HepG2 (cell line): ENCODE results near the gene RAPGEF5. TPM values are rescaled to one million over a fixed set of nuclear protein-coding genes. Genes with fewer than 3 reads are reported as not detected.

ENCODE experiments used
- ATAC-seq: fragments of 200-7000 bp; cut with Tn5 transposase; 3 replicates; pipeline ENCODE4 v1.9.1; 2020; ENCODE audit warnings: mild to moderate bottlenecking, moderate library complexity
- BruUV-seq: library from RNA; stranded (reverse); fragments of 400-500 nt; replicated peaks from 2 replicates; lab custom pipeline; 2021; lab: Mats Ljungman, UMichigan
- CTCF ChIA-PET: fragments of 300-600 bp; formaldehyde crosslinking; extraction: SDS; loops from one replicate; lab custom pipeline; 2021; ENCODE audit warnings: low total read pairs, inconsistent platforms, low intra/inter-chr PET ratio; lab: Yijun Ruan, JAX
- POLR2A ChIA-PET: fragments of 350-600 bp; sonication (Branson Sonifier 250); formaldehyde crosslinking; loops from one replicate; lab custom pipeline; 2020; ENCODE audit warnings: antibody characterized with exemption, inconsistent platforms; lab: Yijun Ruan, JAX
- DNase-seq: peaks from one replicate; pipeline ENCODE4 v3.0.0-alpha.2; 2015; ENCODE audit warnings: low spot score
- FAIRE-seq: peaks from 3 replicates; lab custom pipeline; 2011; peaks lifted over from hg19 to GRCh38; lab: Jason Lieb, UNC
- H2AFZ ChIP-seq: one replicate; pipeline ENCODE4 v1.6.1; 2011; ENCODE audit warnings: low read length, inconsistent platforms
- H3K27ac ChIP-seq: fragments of 300-600 bp; 3 replicates; pipeline ENCODE4 v1.8.0; 2011; ENCODE audit warnings: mixed run types, mild to moderate bottlenecking, mixed read lengths, low read length, inconsistent platforms; ENCODE audit not compliant: insufficient read depth; ENCODE audit errors: extremely low read length
- H3K27me3 ChIP-seq, 2 experiments: fragments of 200-600 bp in 1 of 2; 2 replicates in 1 of 2; 3 replicates in 1 of 2; pipeline versions ENCODE4 v1.6.0 to v1.8.0; 2011; ENCODE audit warnings: low read length in 2 of 2, mild to moderate bottlenecking in 2 of 2, moderate library complexity in 2 of 2, inconsistent platforms in 1 of 2; ENCODE audit not compliant: insufficient read depth in 2 of 2, control insufficient read depth in 1 of 2
- H3K36me3 ChIP-seq, 2 experiments: fragments of 200-600 bp in 1 of 2; replicated peaks in 1 of 2; 2 replicates in 1 of 2; 3 replicates in 1 of 2; pipeline versions ENCODE4 v1.5.1 to v1.8.0; 2011; ENCODE audit warnings: low read length in 2 of 2, inconsistent platforms in 1 of 2; ENCODE audit not compliant: insufficient read depth in 2 of 2, control insufficient read depth in 1 of 2
- H3K4me1 ChIP-seq: 2 replicates; pipeline ENCODE4 v1.5.1; 2012; ENCODE audit warnings: low read length, inconsistent platforms; ENCODE audit not compliant: insufficient read depth
- H3K4me2 ChIP-seq: 2 replicates; pipeline ENCODE4 v1.6.0; 2011; ENCODE audit warnings: low read depth, low read length, inconsistent platforms
- H3K4me3 ChIP-seq, 3 experiments: fragments of 200-600 bp in 1 of 3; sonication (generic), shearing (Covaris generic) in 1 of 3; replicated peaks in 1 of 3; 2 replicates each; pipeline ENCODE4 v1.5.1; 2011 to 2016; ENCODE audit warnings: low read length in 3 of 3, inconsistent platforms in 2 of 3, low read depth in 2 of 3, mild to moderate bottlenecking in 2 of 3, control low read depth in 1 of 3, mixed read lengths in 1 of 3; ENCODE audit not compliant: insufficient read depth in 1 of 3
- H3K79me2 ChIP-seq: one replicate; pipeline ENCODE4 v1.6.1; 2011; ENCODE audit warnings: low read length, inconsistent platforms; ENCODE audit not compliant: insufficient read depth
- H3K9ac ChIP-seq: 2 replicates; pipeline ENCODE4 v1.6.0; 2011; ENCODE audit warnings: mild to moderate bottlenecking, low read depth, low read length, inconsistent platforms; ENCODE audit not compliant: insufficient read depth
- H3K9me3 ChIP-seq: 2 replicates; pipeline ENCODE4 v1.5.1; 2012; ENCODE audit warnings: mild to moderate bottlenecking, low read length
- H4K20me1 ChIP-seq: 2 replicates; pipeline ENCODE4 v1.6.0; 2011; ENCODE audit warnings: inconsistent platforms, mild to moderate bottlenecking, low read length, moderate library complexity; ENCODE audit not compliant: insufficient read depth
- AGO1 ChIP-seq: fragments of 200-400 bp; formaldehyde crosslinking; IDR thresholded peaks from 2 replicates; pipeline ENCODE4 v1.6.1; 2017; ENCODE audit warnings: mild to moderate bottlenecking, low read depth, low read length, moderate library complexity; ENCODE audit not compliant: poor library complexity, severe bottlenecking
- ATF7-NPFF ChIP-seq: sonication (generic); formaldehyde crosslinking; IDR thresholded peaks from 2 replicates; pipeline ENCODE4 v1.8.1; 2023; ENCODE audit warnings: mild to moderate bottlenecking, low read depth, missing genetic modification reagents, moderate library complexity
- ATM ChIP-seq: fragments of 450-650 bp; IDR thresholded peaks from 2 replicates; pipeline ENCODE4 v1.7.1; 2017; ENCODE audit warnings: mild to moderate bottlenecking, borderline replicate concordance
- BRCA1 ChIP-seq: sonication (generic); formaldehyde crosslinking; IDR thresholded peaks from 2 replicates; pipeline ENCODE4 v1.4.0; 2020; ENCODE audit warnings: missing genetic modification reagents
- CBX1 ChIP-seq: IDR thresholded peaks from one replicate; pipeline ENCODE4 v1.6.1; 2016; ENCODE audit warnings: antibody characterized with exemption, low read depth
- DMAP1 ChIP-seq: IDR thresholded peaks from 2 replicates; pipeline ENCODE4 v1.6.1; 2016
- FOXO1 ChIP-seq: sonication (generic); formaldehyde crosslinking; IDR thresholded peaks from 2 replicates; pipeline ENCODE4 v1.4.0; 2020; ENCODE audit warnings: missing genetic modification reagents
- MAFK ChIP-seq, 2 experiments: IDR thresholded peaks in 1 of 2; conservative IDR thresholded peaks in 1 of 2; 2 replicates each; pipeline ENCODE4 v1.6.1; 2011; ENCODE audit warnings: improper control_type of control experiment in 2 of 2, low read length in 2 of 2
- MIXL1 ChIP-seq: IDR thresholded peaks from 2 replicates; pipeline ENCODE4 v1.6.1; 2016
- NFYB ChIP-seq: sonication (generic); formaldehyde crosslinking; IDR thresholded peaks from 2 replicates; pipeline ENCODE4 v1.4.0; 2020; ENCODE audit warnings: missing genetic modification reagents
- PHF20 ChIP-seq: sonication (generic); formaldehyde crosslinking; IDR thresholded peaks from 2 replicates; pipeline ENCODE4 v1.5.0; 2020; ENCODE audit warnings: mild to moderate bottlenecking, missing genetic modification reagents
- PHF5A ChIP-seq: IDR thresholded peaks from one replicate; pipeline ENCODE4 v1.6.1; 2018; ENCODE audit warnings: low read depth, missing genetic modification reagents; ENCODE audit not compliant: unreplicated experiment
- PLRG1 ChIP-seq: fragments of 450-650 bp; conservative IDR thresholded peaks from 2 replicates; pipeline ENCODE4 v1.6.1; 2016
- RBFOX2 ChIP-seq: fragments of 200-400 bp; formaldehyde crosslinking; IDR thresholded peaks from 2 replicates; pipeline ENCODE4 v1.6.1; 2017; ENCODE audit warnings: low read depth, mild to moderate bottlenecking, low read length
- SIN3A ChIP-seq: IDR thresholded peaks from 2 replicates; pipeline ENCODE4 v1.6.1; 2011; ENCODE audit warnings: low read depth, mild to moderate bottlenecking, control low read depth, low read length, borderline replicate concordance
- ZBTB7A ChIP-seq: sonication (generic); formaldehyde crosslinking; IDR thresholded peaks from 2 replicates; pipeline ENCODE4 v1.8.0; 2022; ENCODE audit warnings: mild to moderate bottlenecking, missing genetic modification reagents
- ZC3H13 ChIP-seq: sonication (generic); formaldehyde crosslinking; IDR thresholded peaks from 2 replicates; pipeline ENCODE4 v1.8.1; 2023; ENCODE audit warnings: mild to moderate bottlenecking, missing genetic modification reagents, moderate library complexity
- ZNF101 ChIP-seq: sonication (generic); formaldehyde crosslinking; IDR thresholded peaks from 2 replicates; pipeline ENCODE4 v1.4.0; 2020; ENCODE audit warnings: mild to moderate bottlenecking, low read depth, missing genetic modification reagents, borderline replicate concordance
- ZNF234 ChIP-seq: sonication (generic); formaldehyde crosslinking; conservative IDR thresholded peaks from 2 replicates; pipeline ENCODE4 v1.5.1; 2020; ENCODE audit warnings: mild to moderate bottlenecking, missing genetic modification reagents
- ZNF317 ChIP-seq: sonication (generic); formaldehyde crosslinking; IDR thresholded peaks from 2 replicates; pipeline ENCODE4 v1.5.0; 2020; ENCODE audit warnings: mild to moderate bottlenecking, missing genetic modification reagents
- ZNF326 ChIP-seq: sonication (generic); formaldehyde crosslinking; IDR thresholded peaks from 2 replicates; pipeline ENCODE4 v1.4.0; 2020; ENCODE audit warnings: missing genetic modification reagents, borderline replicate concordance
- ZNF513 ChIP-seq: sonication (generic); formaldehyde crosslinking; conservative IDR thresholded peaks from 2 replicates; pipeline ENCODE4 v1.5.0; 2020; ENCODE audit warnings: missing genetic modification reagents
- ZNF577 ChIP-seq: sonication (generic); formaldehyde crosslinking; IDR thresholded peaks from 2 replicates; pipeline ENCODE4 v1.4.0; 2020; ENCODE audit warnings: mild to moderate bottlenecking, low read depth, missing genetic modification reagents, borderline replicate concordance
- ZSCAN29 ChIP-seq: sonication (generic); formaldehyde crosslinking; conservative IDR thresholded peaks from 2 replicates; pipeline ENCODE4 v1.4.0; 2020; ENCODE audit warnings: mild to moderate bottlenecking, missing genetic modification reagents
- WGBS: methylation state at CpG from one replicate; pipeline ENCODE4 v1.1.6; 2017; ENCODE audit warnings: low lambda C conversion rate; 5-methylcytosine and 5-hydroxymethylcytosine counted together
- in situ Hi-C: cut with HindIII; loops from 2 replicates; pipeline ENCODE4 v1.10.0; 2017; ENCODE audit warnings: low pct_unique_long_range_greater_than_20kb; ENCODE audit not compliant: extremely low pct_ligation_motif_present
- intact Hi-C: fragments of 100-400 bp; cut with micrococcal nuclease; formaldehyde crosslinking; loops from one replicate; pipeline ENCODE4 v1.10.0; 2022; ENCODE audit not compliant: unreplicated experiment
- polyA plus RNA-seq, 8 experiments: library from polyadenylated mRNA; depleted of rRNA in 3 of 8; stranded (reverse) in 7 of 8; unstranded in 1 of 8; fragments of >200 nt; fragmentation: Illumina TruSeq in 4 of 8; extraction: Trizol in 4 of 8; gene quantifications; 2 replicates each; pipeline versions ENCODE4 v1.2.1 to v1.2.3, GENCODE V29; 2011 to 2016; ENCODE audit warnings: low read depth in 4 of 8, missing spikeins in 1 of 8, mixed read lengths in 1 of 8; ENCODE audit not compliant: insufficient read depth in 1 of 8
- total RNA-seq, 5 experiments: library from RNA; depleted of rRNA; stranded (reverse); fragments of >200 nt; fragmentation: Illumina TruSeq; extraction: Trizol; gene quantifications; 2 replicates each; pipeline ENCODE4 v1.2.3, GENCODE V29; 2016; ENCODE audit warnings: low read depth in 1 of 5
- TF ChIP-seq, protein P1 (sequence below): sonication (generic); formaldehyde crosslinking; IDR thresholded peaks from 2 replicates; pipeline ENCODE4 v1.5.0; 2020; ENCODE audit warnings: mild to moderate bottlenecking, missing genetic modification reagents, moderate library complexity

The RAPGEF5 gene
- total and polyA plus RNA-seq, 2 of the 13 experiments (the other 11 are each of a cell fraction or from before 2014, with no cell fraction given) = 17.1 to 23.4 TPM

GRCh38 chr7:22355620-22356009 is 1.3 kb downstream of the RAPGEF5 start:
- DNase-seq (no peak), FAIRE-seq (no peak), ATAC-seq (no peak)
- H3K79me2 ChIP-seq = peaks cover 58% of the 10 kb centered on the region
- H3K9me3 ChIP-seq = no peaks in the 10 kb centered on the region
- peaks cover 85% of the 10 kb centered on the region for H3K4me1 ChIP-seq
- H3K4me2 ChIP-seq = peak overlapping the region; percentile 89
- H3K36me3 ChIP-seq = no peaks in the 10 kb centered on the region; a peak in 1 of 5 replicates
- H3K27ac ChIP-seq = peak overlapping the region; percentile 75
- peak overlapping the region; percentile 89 for H3K9ac ChIP-seq
- ChIA-PET POLR2A (interaction anchor here (2.8 to 5.4 kb wide), 4 partner anchors 10 to 88 kb away, joined by 15 to 85 read pairs (median 22); no protein-coding TSS in a partner anchor), CTCF (no interaction called here)
- WGBS = 24% methylated on average over 5 of the region's 5 CpGs
- peaks cover 14% of the 10 kb centered on the region; the same call in 1 of the 2 replicates for H4K20me1 ChIP-seq
- H3K27me3 ChIP-seq = peaks cover 0 to 3% of the 10 kb centered on the region in 2 experiments; a peak in 1 of 5 replicates
- H2AFZ ChIP-seq = no peak overlapping the region
- H3K4me3 ChIP-seq = peak overlapping the region; percentile 85 to 93 (median 88)
- intact Hi-C loops (loop anchor here (1.0 kb wide), 1 partner anchor 23 kb away; no protein-coding TSS in a partner anchor), in situ Hi-C loops (no loop called here)
- BruUV-seq = no TSS peak
- no peak for TF ChIP-seq FOXO1
- no peak for TF ChIP-seq ATM
- TF ChIP-seq, protein P1, sequence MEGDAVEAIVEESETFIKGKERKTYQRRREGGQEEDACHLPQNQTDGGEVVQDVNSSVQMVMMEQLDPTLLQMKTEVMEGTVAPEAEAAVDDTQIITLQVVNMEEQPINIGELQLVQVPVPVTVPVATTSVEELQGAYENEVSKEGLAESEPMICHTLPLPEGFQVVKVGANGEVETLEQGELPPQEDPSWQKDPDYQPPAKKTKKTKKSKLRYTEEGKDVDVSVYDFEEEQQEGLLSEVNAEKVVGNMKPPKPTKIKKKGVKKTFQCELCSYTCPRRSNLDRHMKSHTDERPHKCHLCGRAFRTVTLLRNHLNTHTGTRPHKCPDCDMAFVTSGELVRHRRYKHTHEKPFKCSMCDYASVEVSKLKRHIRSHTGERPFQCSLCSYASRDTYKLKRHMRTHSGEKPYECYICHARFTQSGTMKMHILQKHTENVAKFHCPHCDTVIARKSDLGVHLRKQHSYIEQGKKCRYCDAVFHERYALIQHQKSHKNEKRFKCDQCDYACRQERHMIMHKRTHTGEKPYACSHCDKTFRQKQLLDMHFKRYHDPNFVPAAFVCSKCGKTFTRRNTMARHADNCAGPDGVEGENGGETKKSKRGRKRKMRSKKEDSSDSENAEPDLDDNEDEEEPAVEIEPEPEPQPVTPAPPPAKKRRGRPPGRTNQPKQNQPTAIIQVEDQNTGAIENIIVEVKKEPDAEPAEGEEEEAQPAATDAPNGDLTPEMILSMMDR (CRISPR knock-in tag) = 0 out of 2 replicates have a peak, but pooled peaks have one; percentile 8
- TF ChIP-seq PHF20 = no peak
- no peak for TF ChIP-seq ZNF101
- TF ChIP-seq ZNF513 (CRISPR knock-in tag) = no peak
- TF ChIP-seq ZC3H13 (CRISPR knock-in tag) = no peak
- TF ChIP-seq MIXL1 (CRISPR knock-in tag) = no peak
- TF ChIP-seq NFYB (CRISPR knock-in tag) = no peak
- TF ChIP-seq PLRG1 = no peak
- no peak for TF ChIP-seq DMAP1 (CRISPR knock-in tag)
- TF ChIP-seq PHF5A (CRISPR knock-in tag) = no peak
- no peak for TF ChIP-seq ZNF317
- TF ChIP-seq AGO1 = no peak
- no peak for TF ChIP-seq CBX1
- 0 out of 2 replicates have a peak, but pooled peaks have one; percentile 0 for TF ChIP-seq RBFOX2
- no peak for TF ChIP-seq ZBTB7A (CRISPR knock-in tag)
- TF ChIP-seq MAFK (conservative IDR thresholded peaks at IDR 0.05 in 1 of 2, IDR thresholded peaks at IDR 0.05 in 1 of 2; ENCODE audit: low read length in 2 of 2) = no peak
- no peak for TF ChIP-seq BRCA1 (CRISPR knock-in tag)
- TF ChIP-seq ATF7-NPFF (CRISPR knock-in tag) = no peak
- 0 out of 2 replicates have a peak, but pooled peaks have one; percentile 2 for TF ChIP-seq SIN3A
- no peak for TF ChIP-seq ZNF577 (CRISPR knock-in tag)
- TF ChIP-seq ZNF234 (CRISPR knock-in tag) = 0 out of 2 replicates have a peak, but pooled peaks have one; percentile 16
- TF ChIP-seq ZSCAN29 (CRISPR knock-in tag) = 0 out of 2 replicates have a peak, but pooled peaks have one; percentile 30
- TF ChIP-seq ZNF326 = no peak
